Inflammatory macrophage treated with lipopolysaccharide for 4 hours (primary cell): Measurements from ENCODE around the gene LSM14B.
"Not testable (repeated sequence)": the region's sequence is repeated elsewhere in the genome, so short reads cannot be mapped to it uniquely, and the experiment has no call there.

Experiments
- DNase-seq: peaks from one replicate; pipeline ENCODE4 v3.0.0-alpha.2; 2020

Gene LSM14B

DNA sequence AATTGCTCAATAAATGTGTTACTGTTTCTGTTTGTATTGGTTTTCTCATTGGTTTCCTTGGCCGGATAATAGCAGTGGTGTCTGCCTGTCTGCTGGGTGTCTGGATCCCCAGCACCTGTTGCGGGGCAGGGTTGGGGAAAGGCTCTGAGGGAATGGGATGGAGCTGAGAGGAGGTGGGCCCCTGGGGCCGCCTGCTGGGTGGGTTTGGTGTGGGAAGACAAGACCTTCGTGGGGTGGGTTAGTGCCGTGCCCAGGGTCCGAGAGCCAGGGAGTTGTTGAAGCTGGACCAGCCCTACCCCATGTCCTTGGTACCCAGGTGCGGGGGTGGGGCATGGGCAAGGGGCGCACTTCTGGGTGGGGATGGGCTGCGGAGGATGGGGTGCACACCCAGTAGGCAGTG, 25.3 kb downstream of the LSM14B start:
- no peak for DNase-seq

DNA sequence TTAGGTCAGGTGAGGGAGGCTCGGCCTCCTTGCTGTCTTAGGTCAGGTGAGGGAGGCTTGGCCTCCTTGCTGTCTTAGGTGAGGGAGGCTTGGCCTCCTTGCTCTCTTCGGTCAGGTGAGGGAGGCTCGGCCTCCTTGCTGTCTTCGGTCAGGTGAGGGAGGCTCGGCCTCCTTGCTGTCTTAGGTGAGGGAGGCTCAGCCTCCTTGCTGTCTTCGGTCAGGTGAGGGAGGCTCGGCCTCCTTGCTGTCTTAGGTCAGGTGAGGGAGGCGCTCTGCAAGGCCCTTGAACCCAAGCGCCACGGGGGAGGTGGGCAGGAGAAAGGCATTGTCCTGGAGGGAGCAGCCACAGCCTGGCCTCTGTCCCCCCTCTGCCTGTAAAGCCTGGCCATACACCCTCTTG, 26.1 kb downstream of the LSM14B start:
- not testable (repeated sequence) for DNase-seq

DNA sequence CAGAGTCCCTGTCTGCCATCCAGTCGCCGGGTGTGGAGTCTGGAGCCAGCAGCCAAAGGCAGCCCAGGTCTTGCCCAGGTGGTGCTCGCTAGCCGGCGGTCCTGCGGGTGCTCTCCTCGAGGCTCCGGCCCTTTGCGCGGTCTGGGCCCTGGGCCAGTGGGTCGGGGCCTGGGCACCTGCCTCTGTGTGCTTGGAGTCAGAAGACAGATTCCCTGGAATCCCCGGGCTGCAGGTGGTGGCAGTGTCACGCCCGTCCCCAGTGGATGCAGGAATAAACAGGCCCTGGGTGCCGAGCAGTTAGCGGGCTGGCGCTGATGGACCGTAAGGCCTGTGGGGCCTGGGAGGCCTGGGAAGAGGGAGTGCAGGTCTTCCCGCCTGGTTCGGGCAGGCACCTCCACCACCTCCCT, 26.6 kb downstream of the LSM14B start:
- no peak for DNase-seq

DNA sequence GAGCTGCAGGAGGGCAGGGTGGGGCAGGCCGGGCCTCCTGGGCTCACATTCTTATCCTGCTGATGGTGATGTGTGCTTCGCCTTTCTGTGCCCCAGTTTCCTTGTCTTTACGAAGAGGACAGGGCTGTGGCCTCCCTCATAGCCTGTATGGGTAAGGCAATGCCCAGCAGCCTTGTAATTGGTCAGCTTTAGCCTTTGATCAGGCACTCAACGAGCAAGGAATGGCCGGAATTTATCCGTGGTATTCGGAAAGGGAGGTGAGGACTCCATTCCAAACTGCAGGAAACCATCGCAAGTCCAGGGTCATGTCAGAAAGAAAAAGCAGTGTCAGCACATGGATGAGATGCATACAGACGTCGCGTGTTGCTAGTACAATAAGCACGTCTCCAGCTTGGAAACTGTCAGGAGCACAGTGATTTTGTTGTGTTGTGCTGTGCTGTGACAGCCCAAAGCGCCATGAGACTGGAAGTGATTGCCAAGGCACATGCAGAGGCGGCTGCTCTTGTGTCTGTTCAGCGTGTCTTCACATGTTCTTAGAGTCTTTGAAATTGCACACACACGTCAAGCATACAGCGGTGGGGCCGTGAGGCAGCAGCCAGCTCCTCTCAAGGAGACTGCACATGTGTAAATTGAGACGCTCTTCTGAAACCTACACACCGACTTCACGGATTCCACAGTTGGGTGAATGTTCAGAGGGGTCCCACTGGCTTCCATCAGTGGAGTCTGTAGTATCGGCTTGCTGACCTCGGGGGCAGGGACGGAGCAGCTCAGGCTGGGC, 27.4 kb downstream of the LSM14B start:
- no peak for DNase-seq

DNA sequence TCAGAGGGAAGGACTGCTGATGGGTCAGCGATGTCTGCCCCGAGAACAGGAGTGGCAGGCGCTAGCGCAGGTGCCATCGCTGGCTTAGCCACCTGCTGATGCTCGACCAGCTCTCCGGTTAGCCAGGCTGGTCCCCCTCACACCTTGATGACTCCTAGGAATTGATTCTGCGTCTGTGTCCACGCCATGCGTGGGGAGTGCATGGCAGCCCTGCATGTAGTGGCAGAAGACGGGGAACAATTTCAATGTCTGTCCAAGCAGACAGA, 28.0 kb downstream of the LSM14B start:
- DNase-seq, result no peak

DNA sequence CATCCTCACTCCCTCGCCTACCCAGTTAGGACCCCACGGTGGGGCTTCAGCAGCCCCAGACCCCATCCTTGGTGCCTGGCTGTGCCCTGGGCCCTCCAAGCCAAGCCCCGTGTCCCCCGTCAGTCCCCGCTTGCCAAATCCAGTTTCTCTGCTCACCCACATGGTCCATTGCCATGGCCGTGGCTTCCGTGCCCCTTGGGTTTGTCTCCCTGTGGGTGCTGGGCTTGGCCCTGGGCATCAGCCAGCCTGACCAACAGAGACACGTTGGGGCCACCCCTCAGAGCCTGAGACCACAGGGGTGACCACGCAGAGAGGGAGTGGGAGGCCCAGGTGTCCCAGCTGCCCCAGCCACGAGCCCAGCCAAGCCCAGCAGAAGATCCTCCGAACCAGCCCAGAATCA, 28.9 kb downstream of the LSM14B start:
- no peak for DNase-seq

DNA sequence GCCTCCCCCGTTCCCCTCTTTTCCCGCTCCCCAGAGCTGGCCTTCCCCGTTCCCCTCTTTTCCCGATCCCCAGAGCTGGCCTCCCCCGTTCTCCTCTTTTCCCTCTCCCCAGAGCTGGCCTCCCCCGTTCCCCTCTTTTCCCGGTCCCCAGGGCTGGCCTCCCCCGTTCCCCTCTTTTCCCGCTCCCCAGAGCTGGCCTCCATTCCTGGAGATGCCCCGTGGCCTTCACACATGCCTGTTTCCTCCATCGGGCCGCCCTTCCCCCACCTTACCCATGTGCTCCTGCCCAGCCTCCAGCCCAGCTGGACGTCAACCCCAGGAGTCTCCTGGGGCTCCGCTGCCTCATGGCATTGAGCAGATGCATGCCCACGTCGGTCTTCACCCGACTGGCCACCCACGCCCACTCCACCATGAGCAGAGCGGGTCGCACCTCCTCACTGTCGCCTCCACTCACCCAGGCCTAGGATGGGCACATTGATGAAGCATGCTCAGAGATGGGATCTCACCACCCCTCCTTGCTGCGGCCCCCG, 29.6 kb downstream of the LSM14B start:
- DNase-seq, result no peak

DNA sequence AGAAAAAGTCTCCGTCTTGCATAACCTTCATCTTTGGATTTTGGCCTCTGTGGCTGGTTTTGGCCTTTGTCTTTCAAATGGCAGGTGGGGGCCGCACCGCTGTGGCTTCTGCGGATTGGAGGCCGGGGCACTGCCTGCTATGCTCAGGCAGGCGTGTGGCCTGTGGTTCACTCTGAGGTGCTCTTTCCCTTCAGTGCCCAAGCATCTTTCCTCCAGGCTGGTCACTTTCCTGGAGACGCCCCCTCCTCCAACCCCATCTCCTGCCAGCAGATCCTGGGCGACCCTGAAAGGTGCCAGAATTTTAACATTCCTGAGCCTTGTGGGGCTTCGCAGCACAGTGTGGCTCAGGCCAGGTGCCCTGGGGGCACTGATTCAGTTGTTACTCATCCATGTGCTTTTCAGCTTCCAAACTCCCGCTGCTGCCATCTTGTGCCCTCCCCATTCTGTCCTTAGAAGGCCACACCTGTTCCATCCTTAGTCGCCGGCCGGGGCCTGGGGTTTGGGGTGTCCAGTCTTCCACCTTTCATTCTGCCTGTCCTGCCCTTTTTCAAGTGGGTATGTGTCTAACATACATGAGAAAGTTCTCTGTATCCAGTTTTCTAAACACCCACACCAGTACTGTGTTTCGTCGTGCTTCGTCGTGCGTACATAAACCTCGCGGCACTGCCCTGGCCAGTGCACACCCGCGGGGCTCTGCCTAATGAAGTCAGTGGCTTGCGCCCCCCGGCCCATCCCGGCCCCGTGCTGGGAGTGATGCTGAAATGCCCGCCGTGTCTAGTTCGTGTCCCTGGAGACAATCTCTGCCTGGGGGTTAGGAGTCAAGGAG, 33.4 kb downstream of the LSM14B start:
- DNase-seq, result no peak

DNA sequence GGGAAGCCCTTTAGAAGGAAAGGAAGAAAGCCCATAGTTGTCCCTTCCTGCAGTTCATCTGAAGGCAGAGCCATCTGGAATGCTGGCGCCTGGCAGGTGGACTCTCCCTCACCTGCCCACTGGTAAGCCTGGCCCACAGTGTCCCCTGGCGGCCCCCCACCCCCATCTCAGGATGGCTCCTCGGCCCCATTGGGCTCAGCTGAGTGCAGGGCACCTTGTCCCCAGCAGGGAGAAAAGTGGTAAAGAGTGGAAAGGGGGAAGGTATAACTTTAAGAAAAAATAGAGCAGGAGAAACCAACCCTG, 33.9 kb downstream of the LSM14B start:
- DNase-seq, result no peak

DNA sequence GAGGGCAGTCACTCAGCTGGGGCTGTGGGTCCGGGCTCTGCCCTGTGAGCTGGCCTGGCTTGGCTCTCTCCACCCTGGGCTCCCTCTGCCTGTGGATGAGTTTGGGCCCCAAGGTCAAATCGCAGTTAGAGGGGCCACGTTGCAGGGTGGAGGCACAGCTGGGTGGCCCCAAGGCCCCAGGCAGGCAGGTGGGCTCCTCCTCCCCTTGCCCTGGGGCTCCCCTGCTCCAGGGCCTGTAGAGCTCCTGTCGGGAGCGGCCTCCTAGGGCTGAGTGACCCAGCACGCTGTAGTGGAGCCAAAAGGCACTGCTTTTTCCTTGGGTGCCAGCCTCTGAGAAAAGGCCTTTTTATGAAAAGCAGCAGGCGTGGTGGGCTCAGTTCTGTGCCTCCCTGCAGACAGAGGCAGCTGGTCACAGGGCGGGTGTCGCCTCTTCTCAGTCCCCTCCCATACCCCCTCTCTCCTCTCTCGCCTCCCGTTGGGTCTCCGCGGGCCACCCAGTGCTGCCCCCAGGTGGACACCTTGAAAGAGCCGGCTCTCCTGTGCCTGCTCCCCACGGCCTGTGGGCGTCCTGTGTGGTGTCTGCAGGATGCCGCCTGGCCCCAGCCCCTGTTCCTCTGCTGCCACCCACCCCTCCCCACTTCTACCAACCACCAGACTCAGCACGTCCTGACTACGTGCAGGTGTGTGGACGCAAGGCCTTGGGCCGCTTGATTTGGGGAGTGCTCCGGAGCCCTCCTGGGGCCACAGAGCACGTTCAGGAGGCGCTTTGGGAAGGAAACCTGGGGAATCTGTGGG, 34.5 kb downstream of the LSM14B start:
- peak; percentile 45 for DNase-seq

DNA sequence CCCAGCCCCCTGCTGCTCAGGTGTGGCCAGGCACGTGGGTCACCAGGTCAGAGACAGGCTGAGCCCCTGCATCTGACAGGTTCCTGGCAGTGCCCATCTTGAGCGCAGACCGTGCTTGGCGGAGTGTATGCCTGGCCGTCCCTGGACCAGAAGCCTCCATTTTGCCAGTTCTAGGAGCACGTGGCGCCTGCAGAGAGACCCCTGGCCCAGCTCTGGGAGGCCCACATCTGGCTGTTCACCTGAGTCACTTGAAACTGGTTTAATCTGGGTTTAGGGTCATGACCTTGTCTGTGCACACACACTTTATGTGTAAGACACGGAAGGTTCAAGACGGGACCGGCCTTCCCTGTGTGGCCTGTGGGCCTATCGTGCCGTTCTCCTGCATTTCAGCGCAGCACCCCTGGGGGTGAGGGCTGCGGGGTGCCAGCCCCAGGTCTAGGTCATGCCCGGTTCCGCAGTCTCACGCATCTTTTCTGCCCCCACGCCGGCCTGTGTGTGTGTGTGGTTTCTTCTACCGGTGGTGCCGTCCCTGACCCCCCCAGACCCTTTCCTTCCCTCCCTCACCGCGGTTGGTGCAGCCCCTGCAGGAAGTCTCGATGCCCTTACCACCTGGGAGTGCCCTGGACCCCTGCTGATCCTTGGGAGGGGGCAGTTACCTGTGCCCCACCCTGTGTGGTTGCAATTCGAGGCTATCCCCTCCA, 35.3 kb downstream of the LSM14B start:
- DNase-seq, result no peak

DNA sequence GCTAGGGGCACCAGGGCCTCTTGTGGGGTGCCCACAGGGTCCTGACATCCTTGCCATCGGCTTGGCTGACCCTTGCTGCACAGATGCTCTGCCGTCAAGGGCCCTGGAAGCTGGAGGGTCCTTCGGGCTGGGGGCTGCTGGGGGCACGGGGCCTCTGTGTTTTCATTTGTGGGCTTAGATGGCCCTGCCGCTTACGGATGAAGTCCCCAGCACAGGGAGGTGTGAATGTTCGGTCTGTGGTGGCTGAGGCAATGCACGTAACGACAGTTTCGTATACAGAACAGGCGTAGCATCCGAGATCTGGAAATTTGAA, 35.8 kb downstream of the LSM14B start:
- DNase-seq, result no peak

DNA sequence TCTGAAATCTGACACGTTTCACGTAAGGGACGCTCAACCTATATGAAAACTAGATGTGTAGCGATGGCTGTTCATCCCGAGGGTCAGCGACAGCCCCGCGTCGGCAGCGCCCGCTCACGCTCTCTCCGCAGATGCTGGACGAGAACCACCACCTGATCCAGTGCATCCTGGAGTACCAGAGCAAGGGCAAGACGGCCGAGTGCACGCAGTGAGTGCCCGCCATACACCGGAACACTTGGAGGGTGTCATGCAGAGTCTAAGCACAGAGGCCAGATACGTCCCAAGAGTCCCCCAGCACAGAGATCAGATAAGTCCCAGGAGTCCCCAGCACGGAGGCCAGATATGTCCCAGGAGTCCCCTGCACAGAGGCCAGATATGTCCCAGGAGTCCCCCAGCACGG, 36.3 kb downstream of the LSM14B start:
- DNase-seq, result no peak

DNA sequence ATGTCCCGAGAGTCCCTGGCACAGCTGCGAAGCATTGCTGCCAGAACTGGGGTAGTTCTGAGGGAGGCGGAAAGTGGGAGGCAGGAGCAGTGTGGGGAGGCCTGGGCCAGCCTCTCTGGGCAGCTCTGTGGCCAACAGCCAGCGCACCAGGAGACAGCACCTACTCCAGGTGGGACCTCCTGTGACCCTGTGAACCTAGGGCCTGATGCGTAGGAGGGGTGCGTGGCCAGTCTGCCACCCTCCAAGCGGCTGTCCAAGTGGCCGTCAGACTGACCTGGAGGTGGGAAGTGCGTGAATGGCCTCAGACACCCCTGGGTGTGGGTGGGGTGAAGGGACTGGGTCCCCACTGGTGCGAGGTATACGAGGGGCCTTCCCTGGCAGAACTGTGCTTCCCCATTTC, 36.8 kb downstream of the LSM14B start:
- no peak for DNase-seq

DNA sequence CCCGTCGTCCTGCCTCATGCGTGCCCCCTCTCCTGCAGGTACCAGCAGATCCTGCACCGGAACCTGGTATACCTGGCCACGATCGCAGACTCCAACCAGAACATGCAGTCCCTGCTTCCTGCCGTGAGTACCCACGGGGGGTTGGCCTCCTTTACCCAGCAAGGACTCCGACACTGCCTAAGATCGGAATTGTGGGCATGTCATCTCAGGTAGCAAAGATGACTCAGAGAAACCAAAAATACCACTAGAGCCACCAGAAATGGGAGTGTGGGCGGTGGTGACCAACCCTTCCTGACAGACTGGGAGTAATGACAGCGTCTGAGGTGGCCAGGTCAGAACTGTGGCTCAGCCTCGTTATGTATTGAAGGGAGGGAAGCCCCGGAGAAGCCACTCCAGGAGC, 37.6 kb downstream of the LSM14B start:
- no peak for DNase-seq

DNA sequence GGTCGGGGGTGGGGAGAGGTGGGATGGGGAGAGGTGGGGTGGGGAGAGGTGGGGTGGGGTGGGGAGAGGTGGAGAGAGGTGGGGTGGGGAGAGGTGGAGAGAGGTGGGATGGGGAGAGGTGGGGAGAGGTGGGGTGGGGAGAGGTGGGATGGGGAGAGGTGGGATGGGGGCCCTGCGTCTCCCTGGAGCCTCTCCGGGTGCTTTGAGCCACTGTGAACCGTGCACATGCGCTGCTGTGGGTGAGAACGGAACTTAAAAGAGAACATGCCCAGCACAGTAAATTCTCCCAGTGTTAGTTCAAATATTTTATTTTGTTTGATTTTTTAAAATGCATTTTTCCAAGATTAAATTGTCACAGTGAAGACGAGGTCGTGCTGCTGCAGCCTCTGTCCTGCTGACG, 38.0 kb downstream of the LSM14B start:
- no peak for DNase-seq

DNA sequence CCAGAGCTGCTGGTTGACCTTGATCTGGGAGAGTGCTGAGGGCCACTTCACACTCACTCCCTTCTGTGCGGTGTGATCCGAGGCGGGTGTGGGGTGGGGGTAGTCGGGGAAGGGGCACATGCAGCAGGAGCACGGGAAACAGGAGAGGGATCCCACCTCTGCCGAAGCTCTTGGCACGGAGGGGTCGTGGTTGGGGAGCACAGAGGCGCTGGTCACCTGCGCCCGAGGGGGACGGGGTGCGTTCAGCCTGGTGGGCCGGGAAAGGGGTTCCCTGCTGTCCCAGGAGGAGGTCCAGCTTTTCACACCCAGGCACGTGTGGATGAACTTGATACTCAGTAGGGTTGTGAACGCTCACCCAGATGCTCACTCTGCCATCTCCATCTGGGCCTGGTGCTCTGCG, 38.6 kb downstream of the LSM14B start:
- no peak for DNase-seq

DNA sequence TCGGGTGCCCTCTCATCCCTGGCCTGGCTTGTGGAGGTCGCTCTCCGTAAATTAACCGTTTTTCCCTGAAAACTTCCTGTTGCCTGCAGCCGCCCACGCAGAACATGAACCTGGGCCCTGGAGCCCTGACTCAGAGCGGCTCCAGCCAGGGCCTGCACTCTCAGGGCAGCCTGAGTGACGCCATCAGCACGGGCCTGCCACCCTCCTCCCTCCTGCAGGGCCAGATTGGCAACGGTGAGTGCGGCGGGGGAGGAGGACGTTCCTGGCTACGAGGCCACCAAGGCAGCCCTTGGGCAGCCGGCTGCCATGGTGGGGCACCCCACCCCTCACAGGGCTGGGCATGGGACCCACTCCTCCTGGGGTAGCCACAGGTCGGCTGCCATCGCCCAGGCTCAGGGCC, 39.1 kb downstream of the LSM14B start:
- DNase-seq, result no peak

DNA sequence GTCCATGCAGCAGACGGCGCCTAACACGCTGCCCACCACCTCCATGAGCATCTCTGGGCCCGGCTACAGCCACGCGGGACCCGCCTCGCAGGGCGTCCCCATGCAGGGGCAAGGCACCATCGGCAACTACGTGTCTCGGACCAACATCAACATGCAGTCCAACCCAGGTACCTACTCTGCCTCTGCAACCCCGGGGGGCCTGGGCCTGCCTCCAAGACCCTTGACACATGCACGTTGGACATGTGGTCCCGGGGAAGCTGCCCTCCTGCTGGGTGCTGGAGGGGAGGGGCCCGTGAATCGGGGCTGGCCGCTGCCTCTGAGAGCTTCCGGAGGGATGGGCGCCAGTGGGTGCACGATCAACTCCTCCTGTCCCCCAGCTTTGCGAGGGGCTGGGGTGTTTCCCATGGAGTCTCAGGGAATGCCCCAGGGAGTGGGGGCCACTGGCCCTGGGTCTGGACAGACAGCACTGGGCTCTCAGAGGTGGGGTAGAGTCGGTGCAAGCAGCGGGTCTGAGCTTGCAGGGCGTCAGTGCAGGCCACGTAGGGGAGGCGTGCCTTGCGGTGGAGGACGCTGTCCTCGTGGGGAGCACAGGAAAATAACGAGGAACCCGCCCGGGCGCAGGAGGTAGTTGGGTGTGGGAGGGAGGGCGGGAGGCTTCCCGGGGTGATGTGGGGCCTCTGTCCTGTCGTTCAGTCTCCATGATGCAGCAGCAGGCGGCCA, 40.6 kb downstream of the LSM14B start:
- DNase-seq, result no peak

DNA sequence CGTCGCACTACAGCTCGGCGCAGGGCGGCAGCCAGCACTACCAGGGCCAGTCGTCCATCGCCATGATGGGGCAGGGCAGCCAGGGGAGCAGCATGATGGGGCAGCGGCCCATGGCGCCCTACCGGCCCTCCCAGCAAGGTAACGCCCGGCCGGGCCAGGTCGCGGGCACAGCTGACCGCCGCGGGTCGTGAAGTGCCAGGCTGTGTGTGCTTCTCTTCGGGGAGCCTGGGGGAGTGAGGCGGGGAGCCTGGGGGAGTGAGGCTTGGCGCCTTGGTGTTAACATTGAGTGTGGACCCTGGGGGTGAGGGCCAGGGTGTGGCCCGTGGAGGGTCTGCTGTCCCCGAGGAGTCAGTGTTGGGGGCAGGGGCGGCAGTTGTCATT, 41.2 kb downstream of the LSM14B start:
- no peak for DNase-seq

DNA sequence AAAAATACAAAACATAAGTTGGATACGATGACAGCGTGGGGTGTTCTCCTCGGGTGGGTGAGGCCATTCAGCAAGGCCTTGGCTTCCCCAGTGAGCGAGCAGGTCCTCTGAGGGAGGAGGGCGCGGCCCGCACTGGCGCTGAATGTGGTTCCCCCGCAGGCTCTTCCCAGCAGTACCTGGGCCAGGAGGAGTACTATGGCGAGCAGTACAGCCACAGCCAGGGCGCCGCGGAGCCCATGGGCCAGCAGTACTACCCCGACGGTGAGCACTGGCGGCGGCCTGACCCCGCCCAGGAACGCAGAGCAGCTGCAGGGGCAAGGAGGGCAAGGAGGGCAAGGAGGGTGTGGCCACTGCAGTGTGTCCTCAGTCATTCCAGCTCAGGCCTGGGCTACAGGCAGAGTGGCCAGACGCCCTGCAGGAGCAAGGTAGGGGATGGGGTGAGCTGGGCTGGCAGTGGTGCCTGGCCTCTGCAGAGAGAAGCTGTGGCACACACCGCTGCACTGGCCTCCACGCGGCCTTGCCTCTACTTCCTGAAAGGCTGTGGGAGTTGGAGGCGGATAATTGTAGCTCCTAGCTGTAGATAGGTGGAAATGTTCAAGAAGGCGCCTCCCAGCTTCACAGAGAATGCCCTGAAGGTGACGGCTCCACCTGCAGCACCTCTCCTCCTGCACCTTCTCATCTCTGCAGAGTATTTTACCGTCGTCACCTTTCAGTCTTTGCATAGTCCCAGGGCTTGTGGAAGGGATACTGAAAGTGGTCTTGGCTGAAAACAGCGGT, 41.9 kb downstream of the LSM14B start:
- no peak for DNase-seq
